ENCODE measurements around the gene SLC25A4.
A peak's percentile ranks its signal among the peaks of the same experiment; 100 is the strongest.
"Not testable (repeated sequence)": the region's sequence is repeated elsewhere in the genome, so short reads cannot be mapped to it uniquely, and the experiment has no call there.

Gene SLC25A4

GRCh38 chr4:185108185-185108584, 34.9 kb upstream of the SLC25A4 start:
- H3K9me3 ChIP-seq (ENCODE audit: control insufficient read depth, low read depth, low read length) = no peaks in the 10 kb centered on the region
- peaks cover 31% of the 10 kb centered on the region for H3K4me1 ChIP-seq (ENCODE audit: control insufficient read depth, low read depth, low read length)
- H3K27ac ChIP-seq (ENCODE audit: low read length) = peak overlapping the region; percentile 35
- peak overlapping the region; percentile 29 for H3K4me3 ChIP-seq (ENCODE audit: low read length)
- H3K27me3 ChIP-seq (ENCODE audit: control insufficient read depth, insufficient read depth, low read length) = no peaks in the 10 kb centered on the region
- H3K9ac ChIP-seq (ENCODE audit: low read length) = peak overlapping the region; percentile 32
- no peaks in the 10 kb centered on the region for H3K36me3 ChIP-seq (ENCODE audit: control insufficient read depth, low read depth, low read length)

GRCh38 chr4:185108669-185109068, 34.4 kb upstream of the SLC25A4 start:
- peaks cover 31% of the 10 kb centered on the region for H3K4me1 ChIP-seq (ENCODE audit: control insufficient read depth, low read depth, low read length)
- H3K27me3 ChIP-seq (ENCODE audit: control insufficient read depth, insufficient read depth, low read length) = no peaks in the 10 kb centered on the region
- H3K27ac ChIP-seq (ENCODE audit: low read length) = peak overlapping the region; percentile 35
- no peaks in the 10 kb centered on the region for H3K36me3 ChIP-seq (ENCODE audit: control insufficient read depth, low read depth, low read length)
- peak overlapping the region; percentile 32 for H3K9ac ChIP-seq (ENCODE audit: low read length)
- peak overlapping the region; percentile 29 for H3K4me3 ChIP-seq (ENCODE audit: low read length)
- H3K9me3 ChIP-seq (ENCODE audit: control insufficient read depth, low read depth, low read length) = no peaks in the 10 kb centered on the region

GRCh38 chr4:185109736-185110135, 33.3 kb upstream of the SLC25A4 start:
- Histone ChIP-seq H3K9me3 (ENCODE audit: control insufficient read depth, low read depth, low read length) (no peaks in the 10 kb centered on the region), H3K4me1 (ENCODE audit: control insufficient read depth, low read depth, low read length) (peaks cover 31% of the 10 kb centered on the region), H3K4me3 (ENCODE audit: low read length) (no peak overlapping the region), H3K27ac (ENCODE audit: low read length) (peak overlapping the region; percentile 16), H3K36me3 (ENCODE audit: control insufficient read depth, low read depth, low read length) (no peaks in the 10 kb centered on the region), H3K27me3 (ENCODE audit: control insufficient read depth, insufficient read depth, low read length) (no peaks in the 10 kb centered on the region), H3K9ac (ENCODE audit: low read length) (no peak overlapping the region)

DNA sequence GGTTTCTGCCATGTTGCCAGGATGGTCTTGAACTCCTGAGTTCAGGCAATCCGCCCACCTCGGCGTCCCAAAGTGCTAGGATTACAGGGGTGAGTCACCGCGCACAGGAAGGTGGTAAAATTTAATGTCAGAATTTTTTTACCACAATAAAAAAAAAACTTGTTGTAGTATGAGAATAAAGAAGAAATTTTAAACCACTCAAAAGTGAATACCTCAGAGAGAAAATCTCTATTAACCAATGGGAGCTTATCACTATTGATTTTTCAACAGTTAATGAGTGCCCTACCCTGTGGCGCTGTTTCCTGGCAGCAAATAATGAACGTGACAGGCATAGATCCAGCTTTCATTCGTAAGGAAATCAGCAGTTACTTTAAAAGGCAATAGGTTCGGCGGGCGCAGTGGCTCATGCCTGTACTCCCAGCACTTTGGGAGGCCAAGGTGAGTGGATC, 32.7 kb upstream of the SLC25A4 start:
- Histone ChIP-seq H3K9me3 (ENCODE audit: control insufficient read depth, low read depth, low read length) (no peaks in the 10 kb centered on the region), H3K27ac (ENCODE audit: low read length) (no peak overlapping the region), H3K4me1 (ENCODE audit: control insufficient read depth, low read depth, low read length) (peaks cover 31% of the 10 kb centered on the region), H3K36me3 (ENCODE audit: control insufficient read depth, low read depth, low read length) (no peaks in the 10 kb centered on the region), H3K27me3 (ENCODE audit: control insufficient read depth, insufficient read depth, low read length) (no peaks in the 10 kb centered on the region), H3K9ac (ENCODE audit: low read length) (no peak overlapping the region), H3K4me3 (ENCODE audit: low read length) (no peak overlapping the region)

DNA sequence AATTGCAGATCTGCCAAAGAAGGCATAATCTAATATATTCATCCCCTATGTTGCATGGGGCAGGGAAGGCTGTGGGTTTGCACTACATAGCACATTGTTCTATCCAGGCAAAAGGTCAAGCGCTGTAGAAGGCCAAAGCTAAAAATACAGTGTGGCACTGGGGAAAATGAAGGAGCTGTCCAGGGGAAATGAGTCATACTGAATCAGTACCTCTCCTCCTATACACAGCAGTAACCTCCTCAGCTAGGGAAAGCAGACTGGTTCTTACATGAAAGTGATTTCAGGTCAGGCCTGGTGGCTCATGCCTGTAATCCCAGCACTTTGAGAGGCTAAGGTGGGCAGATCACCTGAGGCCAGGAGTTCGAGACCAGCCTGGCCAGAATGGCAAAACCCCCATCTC, 31.0 kb upstream of the SLC25A4 start:
- H3K27ac ChIP-seq (ENCODE audit: low read length) = no peak overlapping the region

GRCh38 chr4:185113340-185113739, 29.7 kb upstream of the SLC25A4 start:
- Histone ChIP-seq H3K9me3 (ENCODE audit: control insufficient read depth, low read depth, low read length) (no peaks in the 10 kb centered on the region), H3K27ac (ENCODE audit: low read length) (no peak overlapping the region), H3K9ac (ENCODE audit: low read length) (no peak overlapping the region), H3K36me3 (ENCODE audit: control insufficient read depth, low read depth, low read length) (no peaks in the 10 kb centered on the region), H3K4me1 (ENCODE audit: control insufficient read depth, low read depth, low read length) (peaks cover 20% of the 10 kb centered on the region), H3K27me3 (ENCODE audit: control insufficient read depth, insufficient read depth, low read length) (no peaks in the 10 kb centered on the region), H3K4me3 (ENCODE audit: low read length) (no peak overlapping the region)

More for the DNA sequence above, 31.0 kb upstream of the SLC25A4 start:
- Histone ChIP-seq H3K4me3 (ENCODE audit: low read length) (no peak overlapping the region), H3K4me1 (ENCODE audit: control insufficient read depth, low read depth, low read length) (peaks cover 28% of the 10 kb centered on the region), H3K36me3 (ENCODE audit: control insufficient read depth, low read depth, low read length) (no peaks in the 10 kb centered on the region), H3K9ac (ENCODE audit: low read length) (no peak overlapping the region), H3K27me3 (ENCODE audit: control insufficient read depth, insufficient read depth, low read length) (no peaks in the 10 kb centered on the region), H3K9me3 (ENCODE audit: control insufficient read depth, low read depth, low read length) (no peaks in the 10 kb centered on the region)

DNA sequence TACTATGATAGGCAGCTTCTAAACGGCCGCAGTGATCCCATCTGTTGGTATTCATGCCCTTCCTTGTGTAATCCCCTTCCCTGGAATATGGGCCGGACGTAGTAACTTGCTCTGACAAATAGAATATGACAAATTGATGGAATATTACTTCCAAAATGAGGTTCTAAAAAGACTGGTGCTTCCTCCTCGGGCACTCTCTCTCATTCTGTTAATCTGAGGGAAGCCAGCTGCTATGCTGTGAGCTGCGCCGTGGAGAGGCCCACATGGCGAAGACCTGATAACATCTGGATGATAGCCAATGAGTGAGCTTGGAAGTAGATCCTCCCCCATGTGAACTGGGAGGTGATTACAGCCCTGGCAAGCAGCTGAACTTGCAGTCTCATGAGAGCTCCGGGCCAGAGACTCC, 27.2 kb upstream of the SLC25A4 start:
- H3K4me3 ChIP-seq (ENCODE audit: low read length) = no peak overlapping the region
- H3K27me3 ChIP-seq (ENCODE audit: control insufficient read depth, insufficient read depth, low read length) = no peaks in the 10 kb centered on the region
- H3K4me1 ChIP-seq (ENCODE audit: control insufficient read depth, low read depth, low read length) = peaks cover 18% of the 10 kb centered on the region
- H3K36me3 ChIP-seq (ENCODE audit: control insufficient read depth, low read depth, low read length) = no peaks in the 10 kb centered on the region
- no peak overlapping the region for H3K27ac ChIP-seq (ENCODE audit: low read length)
- no peaks in the 10 kb centered on the region for H3K9me3 ChIP-seq (ENCODE audit: control insufficient read depth, low read depth, low read length)
- no peak overlapping the region for H3K9ac ChIP-seq (ENCODE audit: low read length)

DNA sequence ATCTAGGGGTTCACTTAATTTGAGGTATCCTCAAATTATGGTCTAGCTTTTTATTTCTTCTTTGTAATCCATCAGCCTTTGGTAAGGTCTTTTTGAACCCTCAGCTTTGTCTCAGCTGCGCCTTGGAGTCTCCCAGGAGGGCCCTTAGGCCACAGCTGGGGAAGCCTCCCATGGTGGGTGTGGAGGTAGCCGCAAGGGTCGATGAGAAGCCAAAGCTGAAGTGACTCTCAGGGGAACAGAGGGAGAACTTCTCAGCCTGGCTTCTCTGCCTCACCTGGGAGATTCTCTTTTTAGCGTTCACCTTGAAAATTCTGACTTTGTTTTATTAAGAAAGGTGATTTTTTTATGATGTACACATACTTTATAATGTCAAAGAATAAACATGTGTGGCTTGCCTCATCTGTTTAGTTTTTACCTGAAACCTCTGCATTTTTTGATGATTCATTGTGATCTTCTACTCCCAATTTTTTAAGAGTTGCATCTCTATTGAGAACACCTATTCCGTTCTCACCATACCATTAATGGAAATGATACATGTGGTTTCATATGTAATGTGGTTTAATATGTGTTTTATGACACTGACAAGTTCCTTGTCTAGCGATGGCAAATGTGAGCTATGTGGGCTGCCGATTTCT, 25.6 kb upstream of the SLC25A4 start:
- no peaks in the 10 kb centered on the region for H3K36me3 ChIP-seq (ENCODE audit: control insufficient read depth, low read depth, low read length)
- H3K9me3 ChIP-seq (ENCODE audit: control insufficient read depth, low read depth, low read length) = no peaks in the 10 kb centered on the region
- no peaks in the 10 kb centered on the region for H3K27me3 ChIP-seq (ENCODE audit: control insufficient read depth, insufficient read depth, low read length)
- no peak overlapping the region for H3K4me3 ChIP-seq (ENCODE audit: low read length)
- no peak overlapping the region for H3K27ac ChIP-seq (ENCODE audit: low read length)
- H3K4me1 ChIP-seq (ENCODE audit: control insufficient read depth, low read depth, low read length) = peaks cover 18% of the 10 kb centered on the region
- H3K9ac ChIP-seq (ENCODE audit: low read length) = no peak overlapping the region

- Histone ChIP-seq H3K36me3 (ENCODE audit: control insufficient read depth, low read depth, low read length) (no peaks in the 10 kb centered on the region), H3K27ac (ENCODE audit: low read length) (no peak overlapping the region), H3K9ac (ENCODE audit: low read length) (no peak overlapping the region), H3K27me3 (ENCODE audit: control insufficient read depth, insufficient read depth, low read length) (no peaks in the 10 kb centered on the region), H3K4me3 (ENCODE audit: low read length) (no peak overlapping the region), H3K4me1 (ENCODE audit: control insufficient read depth, low read depth, low read length) (peaks cover 18% of the 10 kb centered on the region), H3K9me3 (ENCODE audit: control insufficient read depth, low read depth, low read length) (no peaks in the 10 kb centered on the region)
These were observed 24.2 kb upstream of the SLC25A4 start for GRCh38 chr4:185118876-185119275.

- not testable (repeated sequence) for H3K27ac ChIP-seq (ENCODE audit: low read length); H3K27me3 ChIP-seq (ENCODE audit: control insufficient read depth, insufficient read depth, low read length); H3K9ac ChIP-seq (ENCODE audit: low read length); H3K9me3 ChIP-seq (ENCODE audit: control insufficient read depth, low read depth, low read length); H3K36me3 ChIP-seq (ENCODE audit: control insufficient read depth, low read depth, low read length); H3K4me3 ChIP-seq (ENCODE audit: low read length)
- peaks cover 18% of the 10 kb centered on the region for H3K4me1 ChIP-seq (ENCODE audit: control insufficient read depth, low read depth, low read length)
These were observed 23.6 kb upstream of the SLC25A4 start for GRCh38 chr4:185119467-185119866.

DNA sequence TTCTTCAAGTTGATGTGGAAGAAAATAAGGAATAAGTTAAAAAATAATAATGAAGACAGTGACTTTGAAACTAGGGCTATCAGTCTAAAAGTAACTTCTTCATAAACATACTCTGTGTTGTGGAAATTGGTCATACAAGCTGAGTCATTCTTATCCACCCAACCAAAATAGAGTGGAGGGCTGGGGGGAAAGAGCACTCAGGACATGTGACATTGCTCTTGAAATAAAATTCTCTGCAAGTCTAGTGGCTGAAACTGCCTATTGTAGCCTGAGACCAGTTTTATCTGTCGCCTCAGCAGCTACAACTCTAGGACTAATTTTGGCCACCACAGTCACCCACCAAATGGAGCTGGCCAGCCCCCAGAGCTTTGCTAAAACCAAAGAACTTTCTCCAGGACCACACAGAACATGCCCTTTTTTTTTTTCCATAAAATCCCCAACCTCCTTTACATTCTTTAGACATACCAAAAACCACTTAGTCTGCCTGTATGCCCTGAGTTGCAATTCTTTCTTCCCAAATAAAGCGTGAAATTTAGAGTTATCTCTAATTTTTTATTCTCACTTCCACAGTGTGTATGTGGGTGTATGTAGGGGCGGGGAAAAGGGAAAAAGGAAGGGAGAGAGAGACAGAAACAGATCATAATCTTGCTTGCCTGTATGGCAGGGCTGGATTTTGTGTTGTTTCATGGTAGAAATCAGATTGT, 23.0 kb upstream of the SLC25A4 start:
- Histone ChIP-seq H3K4me1 (ENCODE audit: control insufficient read depth, low read depth, low read length) (peaks cover 18% of the 10 kb centered on the region), H3K27ac (ENCODE audit: low read length) (no peak overlapping the region), H3K27me3 (ENCODE audit: control insufficient read depth, insufficient read depth, low read length) (no peaks in the 10 kb centered on the region), H3K9ac (ENCODE audit: low read length) (no peak overlapping the region), H3K36me3 (ENCODE audit: control insufficient read depth, low read depth, low read length) (no peaks in the 10 kb centered on the region), H3K9me3 (ENCODE audit: control insufficient read depth, low read depth, low read length) (no peaks in the 10 kb centered on the region), H3K4me3 (ENCODE audit: low read length) (no peak overlapping the region)

DNA sequence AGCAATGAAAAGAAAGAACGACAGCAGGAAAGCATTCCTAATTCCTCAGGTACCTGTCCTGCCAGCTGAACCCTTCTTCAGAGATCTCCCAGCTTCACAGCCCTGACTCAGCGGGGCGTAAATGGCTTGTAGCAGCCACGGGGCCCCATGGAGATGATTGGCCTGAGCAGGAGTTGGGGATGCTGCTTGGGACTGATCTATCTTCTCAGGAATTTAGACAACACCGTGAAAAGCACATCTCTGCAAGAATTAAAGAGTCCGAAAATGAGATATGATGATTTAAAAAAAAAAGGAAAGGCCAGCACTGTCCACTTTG, 22.5 kb upstream of the SLC25A4 start:
- H3K36me3 ChIP-seq (ENCODE audit: control insufficient read depth, low read depth, low read length) = no peaks in the 10 kb centered on the region
- no peak overlapping the region for H3K4me3 ChIP-seq (ENCODE audit: low read length)
- H3K27me3 ChIP-seq (ENCODE audit: control insufficient read depth, insufficient read depth, low read length) = no peaks in the 10 kb centered on the region
- no peak overlapping the region for H3K27ac ChIP-seq (ENCODE audit: low read length)
- H3K4me1 ChIP-seq (ENCODE audit: control insufficient read depth, low read depth, low read length) = peaks cover 18% of the 10 kb centered on the region
- no peak overlapping the region for H3K9ac ChIP-seq (ENCODE audit: low read length)
- no peaks in the 10 kb centered on the region for H3K9me3 ChIP-seq (ENCODE audit: control insufficient read depth, low read depth, low read length)

All from iPS-18a (cell line).